Spleen (tissue), 11 donors: ENCODE measurements around the gene SYNPO. TPM values are rescaled to one million over a fixed set of nuclear protein-coding genes. Genes with fewer than 3 reads are reported as not detected.

ENCODE experiments used
- DNase-seq: peaks from one replicate; pipeline ENCODE4 v3.0.0-alpha.2; 2020
- H3K27ac ChIP-seq, 8 donors: fragments of 200-600 bp; sonication (generic) in 7 of 8; 1 replicate in 4 of 8; 2 replicates in 4 of 8; pipeline versions ENCODE4 v1.5.0 to v1.8.0; 2016 to 2021; ENCODE audit warnings: inconsistent platforms in 4 of 8, mild to moderate bottlenecking in 4 of 8, moderate library complexity in 1 of 8
- H3K27me3 ChIP-seq, 7 donors: fragments of 200-600 bp; sonication (generic) in 6 of 7; replicated peaks in 1 of 7; 1 replicate in 4 of 7; 2 replicates in 3 of 7; pipeline versions ENCODE4 v1.5.0 to v1.8.0; 2016 to 2021; ENCODE audit warnings: inconsistent platforms in 3 of 7, mild to moderate bottlenecking in 1 of 7
- H3K36me3 ChIP-seq, 6 donors: fragments of 200-600 bp; sonication (generic) in 5 of 6; 1 replicate in 4 of 6; 2 replicates in 2 of 6; pipeline versions ENCODE4 v1.5.0 to v1.8.0; 2016 to 2021; ENCODE audit warnings: inconsistent platforms in 2 of 6
- H3K4me1 ChIP-seq, 6 donors: fragments of 200-600 bp; sonication (generic) in 5 of 6; 1 replicate in 3 of 6; 2 replicates in 3 of 6; pipeline versions ENCODE4 v1.5.0 to v1.8.0; 2016 to 2021; ENCODE audit warnings: inconsistent platforms in 3 of 6
- H3K4me3 ChIP-seq, 8 donors: fragments of 200-600 bp; sonication (generic) in 7 of 8; 1 replicate in 4 of 8; 2 replicates in 4 of 8; pipeline versions ENCODE4 v1.5.0 to v1.8.0; 2016 to 2021; ENCODE audit warnings: inconsistent platforms in 4 of 8, mild to moderate bottlenecking in 4 of 8, moderate library complexity in 2 of 8
- H3K9me3 ChIP-seq, 8 donors: fragments of 200-600 bp; sonication (generic) in 7 of 8; 1 replicate in 4 of 8; 2 replicates in 4 of 8; pipeline versions ENCODE4 v1.5.0 to v1.8.0; 2016 to 2021; ENCODE audit warnings: inconsistent platforms in 4 of 8
- CTCF ChIP-seq, 11 experiments: fragments of 200-600 bp in 7 of 11; fragments of 450-650 bp in 4 of 11; sonication (generic) in 4 of 11; IDR thresholded peaks in 8 of 11; conservative IDR thresholded peaks in 3 of 11; 1 replicate in 7 of 11; 2 replicates in 4 of 11; pipeline versions ENCODE4 v1.4.0 to v1.8.0; 2016 to 2021; ENCODE audit warnings: antibody characterized with exemption in 11 of 11, inconsistent platforms in 4 of 11, mild to moderate bottlenecking in 1 of 11
- POLR2A ChIP-seq, 3 donors: fragments of 450-650 bp; IDR thresholded peaks; one replicate each; pipeline ENCODE4 v1.5.1; 2017; ENCODE audit warnings: antibody characterized with exemption in 3 of 3, mild to moderate bottlenecking in 1 of 3
- POLR2AphosphoS5 ChIP-seq, 3 donors: sonication (generic); formaldehyde crosslinking; IDR thresholded peaks; one replicate each; pipeline ENCODE4 v1.5.1; 2017; ENCODE audit warnings: antibody characterized with exemption in 3 of 3
- WGBS, 5 donors: extraction: QIAGEN DNeasy Blood & Tissue Kit in 3 of 5; methylation state at CpG; one replicate each; pipeline versions ENCODE4 v1.1.5 to v1.1.7; 2013 to 2018; 5-methylcytosine and 5-hydroxymethylcytosine counted together
- intact Hi-C: fragments of 100-400 bp; cut with DNase I; formaldehyde crosslinking; loops from one replicate; pipeline ENCODE4 v1.15.0; 2023; ENCODE audit warnings: low total_unique reads
- polyA plus RNA-seq, 3 donors: library from polyadenylated mRNA; stranded (reverse); fragments of 200-250 nt; gene quantifications; one replicate each; pipeline ENCODE4 v1.2.1, GENCODE V29; 2013
- total RNA-seq, 7 donors: library from RNA; depleted of rRNA in 3 of 7; stranded (reverse); fragments of >200 nt in 3 of 7; fragmentation: NEBNext Ultra II Directional in 4 of 7; extraction: Animal tissue kit (Norgen Biotek cat#: 25700) in 4 of 7; gene quantifications; one replicate each; pipeline versions ENCODE4 v1.1.0 to v1.2.1, GENCODE V29; 2016 to 2021
- donor health status: healthy with polysubstance abuse.
- donor health status: DM: no; HTN: no; CAD: no; lungs with moderate emphysema.
- donor health status: DM: no; HTN: no; CAD: no.
- donor health status: Bipolar disorder and iron deficiency.
- donor health status: healthy.
- donor health status: DM: no; HTN: no; CAD: no.
- donor health status: DM: yes; HTN: yes; CAD: no.

The SYNPO gene
- total and polyA plus RNA-seq, 10 donors, result 6.9 to 133 (median 45.9) TPM

GRCh38 chr5:150661821-150662596 lies 21.5 kb downstream of the SYNPO start:
- intact Hi-C loops, result no loop called here
- DNase-seq, result no peak

GRCh38 chr5:150662731-150663516 lies 22.5 kb downstream of the SYNPO start:
- 80 to 89% (median 85%) methylated on average over 4 of the region's 4 CpGs for WGBS, 5 donors
- H3K36me3 ChIP-seq, result no peaks in the 10 kb centered on the region
- no peak for DNase-seq
- peaks cover 0 to 7% (median 0%) of the 10 kb centered on the region in 7 donors for H3K27me3 ChIP-seq
- H3K4me3 ChIP-seq, result no peak overlapping the region
- H3K9me3 ChIP-seq, result no peaks in the 10 kb centered on the region
- no peak overlapping the region for H3K27ac ChIP-seq
- H3K4me1 ChIP-seq, result peaks cover 0 to 3% (median under 1%) of the 10 kb centered on the region in 6 donors
- intact Hi-C loops, result no loop called here
- TF ChIP-seq POLR2AphosphoS5 (IDR thresholded peaks at IDR 0.05) (no peak), POLR2A (IDR thresholded peaks at IDR 0.05) (no peak), CTCF (IDR thresholded peaks at IDR 0.05 in 8 of 11, conservative IDR thresholded peaks at IDR 0.05 in 3 of 11) (no peak)

More at GRCh38 chr5:150661821-150662596, 21.5 kb downstream of the SYNPO start:
- peaks cover under 1 to 11% (median 7%) of the 10 kb centered on the region in 6 donors for H3K4me1 ChIP-seq
- no peak overlapping the region for H3K27ac ChIP-seq
- peaks cover 0 to 7% (median 0%) of the 10 kb centered on the region in 7 donors for H3K27me3 ChIP-seq
- H3K36me3 ChIP-seq, result no peaks in the 10 kb centered on the region
- no peaks in the 10 kb centered on the region for H3K9me3 ChIP-seq
- TF ChIP-seq POLR2A (IDR thresholded peaks at IDR 0.05), result no peak
- no peak for TF ChIP-seq POLR2AphosphoS5 (IDR thresholded peaks at IDR 0.05)
- no peak for TF ChIP-seq CTCF (IDR thresholded peaks at IDR 0.05 in 8 of 11, conservative IDR thresholded peaks at IDR 0.05 in 3 of 11)
- 83 to 92% (median 88%) methylated on average over 10 of the region's 10 CpGs for WGBS, 5 donors
- no peak overlapping the region for H3K4me3 ChIP-seq

GRCh38 chr5:150663936-150664335 lies 23.5 kb downstream of the SYNPO start:
- Histone ChIP-seq H3K27ac (no peak overlapping the region), H3K4me3 (no peak overlapping the region), H3K4me1 (no peaks in the 10 kb centered on the region), H3K36me3 (no peaks in the 10 kb centered on the region), H3K9me3 (no peaks in the 10 kb centered on the region), H3K27me3 (peaks cover 0 to 7% (median 0%) of the 10 kb centered on the region in 7 donors)
- no peak for DNase-seq
- WGBS, 5 donors, result 77 to 94% (median 89%) methylated on average over 3 of the region's 3 CpGs
- intact Hi-C loops, result no loop called here
- no peak for TF ChIP-seq CTCF (IDR thresholded peaks at IDR 0.05 in 8 of 11, conservative IDR thresholded peaks at IDR 0.05 in 3 of 11)
- TF ChIP-seq POLR2A (IDR thresholded peaks at IDR 0.05), result no peak
- TF ChIP-seq POLR2AphosphoS5 (IDR thresholded peaks at IDR 0.05), result no peak

- peaks cover 0 to 12% (median 0%) of the 10 kb centered on the region in 7 donors for H3K27me3 ChIP-seq
- H3K9me3 ChIP-seq, result no peaks in the 10 kb centered on the region
- no peak for DNase-seq
- WGBS, 5 donors, result 80 to 90% (median 88%) methylated on average over 12 of the region's 12 CpGs
- H3K27ac ChIP-seq, result no peak overlapping the region
- TF ChIP-seq POLR2AphosphoS5 (IDR thresholded peaks at IDR 0.05), result no peak
- no peak for TF ChIP-seq CTCF (IDR thresholded peaks at IDR 0.05 in 8 of 11, conservative IDR thresholded peaks at IDR 0.05 in 3 of 11)
- TF ChIP-seq POLR2A (IDR thresholded peaks at IDR 0.05), result no peak
- H3K36me3 ChIP-seq, result no peaks in the 10 kb centered on the region
- no peak overlapping the region for H3K4me3 ChIP-seq
- intact Hi-C loops, result no loop called here
- no peaks in the 10 kb centered on the region for H3K4me1 ChIP-seq
Measured at GRCh38 chr5:150665044-150665443, 24.6 kb downstream of the SYNPO start.
